Measurements from ENCODE around the gene FAAP24.
"Not testable (repeated sequence)": the region's sequence is repeated elsewhere in the genome, so short reads cannot be mapped to it uniquely, and the experiment has no call there.

FAAP24 gene

DNA sequence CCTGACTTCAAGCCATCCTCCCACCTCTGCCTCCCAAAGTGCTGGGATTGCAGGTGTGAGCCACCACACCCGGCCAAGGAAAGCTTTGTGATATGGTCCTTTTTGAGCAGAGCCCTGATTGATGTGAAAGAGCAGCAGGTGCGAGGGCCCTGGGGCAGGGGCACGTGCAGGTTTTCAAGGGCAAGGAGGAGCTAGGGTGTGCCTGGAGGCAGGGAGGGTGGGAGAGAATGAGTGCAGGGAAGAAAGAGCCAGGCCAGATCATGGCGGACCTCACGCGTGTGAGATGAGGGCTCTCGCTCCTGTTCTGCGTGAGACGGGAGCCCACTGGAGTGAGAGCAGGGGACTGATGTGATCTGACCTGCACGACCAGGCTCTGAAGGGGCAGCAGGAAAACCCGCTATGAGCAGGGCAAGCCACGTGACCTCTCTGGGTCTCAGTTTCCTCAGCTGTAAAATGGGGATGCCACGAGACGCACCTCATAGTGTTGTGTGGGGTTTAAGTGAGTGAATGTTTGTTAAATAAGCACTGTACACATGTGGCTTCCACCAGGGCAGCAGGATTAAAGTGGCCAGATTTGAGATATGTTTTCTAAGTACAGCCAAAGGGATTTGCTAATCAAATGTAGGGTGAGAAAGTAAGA, 25.8 kb downstream of the FAAP24 start:
- DNase-seq (ENCODE audit: low read depth in 2 of 3, low spot score in 1 of 3), result no peak

DNA sequence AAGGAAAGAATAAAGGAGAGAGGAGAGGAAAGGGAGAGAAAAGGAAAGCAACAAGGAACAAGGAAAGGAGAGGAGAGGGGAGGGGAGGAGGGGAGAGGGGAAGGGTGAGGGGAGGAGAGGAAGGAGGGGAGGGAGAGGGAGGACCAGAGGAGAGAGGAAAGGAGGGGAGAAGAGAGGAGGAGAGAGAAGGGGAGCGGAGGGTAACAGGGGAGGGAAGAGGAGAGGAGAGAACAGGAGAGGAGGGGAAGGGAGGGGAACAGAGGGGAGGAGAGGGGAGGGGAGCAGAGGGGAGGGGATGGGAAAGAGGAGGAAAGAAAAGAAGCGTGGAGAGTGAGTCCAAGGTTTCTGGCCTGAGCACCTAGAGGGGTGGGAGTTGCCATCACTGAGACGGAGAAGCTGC, 26.7 kb downstream of the FAAP24 start:
- DNase-seq (ENCODE audit: low read depth in 2 of 3, low spot score in 1 of 3), result no peak

DNA sequence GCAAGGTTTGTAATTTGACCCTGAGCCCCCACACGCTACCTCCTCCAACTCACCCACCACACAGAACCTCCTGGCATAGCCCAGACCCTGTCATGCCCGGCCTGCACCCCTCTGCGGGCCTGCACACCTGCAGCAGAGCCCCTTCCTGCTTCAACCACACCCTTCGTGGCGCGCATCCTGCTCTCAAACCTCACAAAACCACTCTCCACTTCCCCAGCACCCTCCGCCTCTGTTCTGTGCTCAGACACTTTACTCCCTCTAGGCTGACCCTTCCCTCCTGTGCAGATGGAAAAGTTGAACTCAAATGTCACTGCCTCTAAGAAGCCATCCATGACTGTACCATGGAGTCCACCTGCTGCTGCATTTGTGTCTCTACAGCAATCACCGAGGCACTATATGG, 28.5 kb downstream of the FAAP24 start:
- DNase-seq (ENCODE audit: low read depth in 2 of 3, low spot score in 1 of 3), result no peak

DNA sequence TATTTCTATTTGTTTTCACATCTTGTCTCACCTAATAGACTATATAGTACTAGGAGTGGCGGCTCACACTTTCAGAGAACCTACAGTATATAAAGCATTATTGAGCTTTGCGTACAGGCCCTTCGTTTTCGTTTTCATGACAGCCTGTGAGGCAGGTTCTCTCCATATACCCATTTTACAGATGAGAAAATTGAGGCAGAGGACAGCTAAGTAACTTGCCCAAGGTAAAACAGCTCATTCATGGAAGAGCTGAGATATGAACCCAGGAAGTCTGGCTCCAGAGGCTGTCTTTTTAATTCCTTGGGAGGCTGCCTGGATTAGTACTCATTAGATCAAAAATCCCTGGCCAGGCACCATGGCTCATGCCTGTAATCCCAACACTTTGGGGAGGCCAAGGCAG, 28.9 kb downstream of the FAAP24 start:
- DNase-seq (ENCODE audit: low read depth in 2 of 3, low spot score in 1 of 3), result no peak

DNA sequence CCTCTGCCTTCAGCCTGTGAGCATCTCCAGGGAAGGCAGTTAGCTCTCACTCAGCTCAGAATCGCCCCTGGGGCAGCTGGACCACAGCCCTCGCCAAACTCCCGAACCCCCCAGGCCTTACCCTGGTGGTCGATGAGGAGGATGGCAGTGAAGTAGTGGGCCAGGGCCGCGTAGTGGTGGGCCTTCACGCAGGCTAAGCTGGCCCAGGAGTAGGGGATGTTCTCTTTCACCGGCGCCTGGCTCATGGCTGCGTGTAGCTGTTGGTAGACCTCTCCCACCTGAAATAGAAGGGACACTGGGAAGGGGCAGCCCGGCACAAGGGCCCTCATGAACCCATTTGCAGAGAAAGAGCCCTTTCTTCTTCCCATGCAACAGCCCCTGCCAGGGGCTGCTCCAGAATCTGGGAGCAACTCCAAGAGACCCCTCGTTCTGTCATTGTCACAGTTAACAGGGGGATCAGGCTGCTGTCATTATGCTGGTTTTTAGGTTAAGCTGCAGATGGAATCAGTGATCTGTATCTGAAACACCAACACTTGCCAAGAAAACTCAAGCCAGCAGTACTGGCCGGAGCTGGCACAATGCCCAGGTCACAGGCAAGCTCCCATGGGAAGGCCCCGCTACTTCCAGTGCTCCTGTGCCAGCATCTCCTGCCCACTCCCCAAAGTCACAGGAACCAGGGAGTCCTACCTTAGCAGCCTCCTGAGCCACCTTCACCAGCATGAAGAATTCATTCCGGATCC, 30.3 kb downstream of the FAAP24 start:
- DNase-seq (ENCODE audit: low read depth in 2 of 3, low spot score in 1 of 3), result not testable (repeated sequence)

DNA sequence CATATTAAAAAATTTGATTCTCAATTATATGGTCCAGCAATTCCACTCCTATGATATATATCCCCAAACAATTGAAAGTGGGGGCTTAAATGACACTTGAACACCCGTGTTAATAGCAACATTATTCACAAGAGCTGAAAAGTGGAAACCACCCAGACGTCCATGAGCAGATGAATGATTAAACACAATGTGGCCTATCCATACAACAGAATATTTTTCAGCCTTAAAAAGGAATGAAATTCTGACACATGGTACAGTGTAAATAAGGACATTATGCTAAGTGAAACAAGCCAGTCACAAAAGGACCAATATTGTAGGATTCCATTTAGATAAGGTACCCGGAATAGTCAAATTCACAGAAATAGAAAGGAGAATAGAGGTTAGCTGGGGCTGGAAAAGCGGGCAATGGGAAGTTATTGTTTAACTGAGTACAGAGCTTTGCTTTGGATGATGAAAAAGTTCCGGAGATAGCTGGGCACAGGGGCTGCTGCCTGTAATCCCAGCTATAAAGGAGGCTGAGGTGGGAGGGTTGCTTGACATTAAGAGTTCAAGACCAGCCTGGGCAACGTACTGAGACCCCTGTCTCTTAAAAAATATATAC, 31.5 kb downstream of the FAAP24 start:
- not testable (repeated sequence) for DNase-seq (ENCODE audit: low read depth in 2 of 3, low spot score in 1 of 3)

DNA sequence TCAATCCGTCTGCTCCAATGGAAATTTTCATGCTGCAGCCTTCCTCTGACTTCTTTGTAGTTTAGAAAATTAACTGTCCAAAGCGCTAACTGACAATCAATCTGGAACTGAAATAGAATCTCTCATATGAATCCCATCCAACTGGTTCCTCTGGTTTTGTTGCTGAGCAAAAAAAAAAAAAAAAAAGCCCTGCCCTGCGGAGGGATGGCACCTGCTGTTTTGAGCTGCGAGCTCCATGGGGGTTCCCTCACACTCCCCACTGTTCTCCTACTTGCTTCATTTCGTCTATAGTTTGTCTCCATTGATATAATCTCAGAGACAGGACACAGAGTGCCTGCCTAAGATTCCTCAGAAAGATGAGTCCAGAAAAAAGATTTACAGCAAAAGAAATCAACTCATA, 33.4 kb downstream of the FAAP24 start:
- no peak for DNase-seq (ENCODE audit: low read depth in 2 of 3, low spot score in 1 of 3)

DNA sequence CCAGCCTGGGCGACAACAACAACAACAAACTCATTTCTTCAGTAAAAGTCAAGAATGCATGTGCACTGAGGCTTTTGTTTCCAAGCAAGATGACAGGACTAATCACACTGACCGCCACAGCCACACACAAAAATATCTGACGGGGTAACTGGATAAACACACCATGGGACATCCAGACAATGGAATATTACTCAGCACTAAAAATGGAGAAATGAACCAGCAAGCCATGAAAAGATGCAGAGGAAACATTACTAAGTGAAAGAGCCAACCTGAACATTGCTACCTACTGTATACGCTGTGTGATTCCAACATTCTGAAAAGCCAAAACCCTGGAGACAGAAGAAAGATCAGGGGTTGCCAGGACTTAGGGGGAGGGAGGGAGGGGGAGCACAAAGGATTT, 36.7 kb downstream of the FAAP24 start:
- no peak for DNase-seq (ENCODE audit: low read depth in 2 of 3, low spot score in 1 of 3)

DNA sequence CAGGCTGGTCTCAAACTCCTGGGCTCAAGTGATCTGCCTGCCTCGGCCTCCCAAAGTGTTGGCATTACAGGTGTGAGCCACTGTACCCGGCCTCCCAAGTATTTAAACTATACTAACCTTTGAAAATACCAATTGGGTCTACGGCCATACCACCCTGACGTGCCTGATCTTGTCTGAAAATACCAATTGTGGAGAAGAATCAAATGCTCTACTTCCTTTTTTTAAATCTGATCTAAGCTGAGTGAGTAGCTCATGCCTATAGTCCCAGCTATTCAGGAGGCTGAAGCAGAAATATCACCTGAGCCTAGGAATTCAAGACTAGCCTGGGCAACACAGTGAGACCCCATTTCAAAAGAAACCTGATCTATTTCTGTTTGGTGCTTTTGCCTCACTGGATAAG, 38.8 kb downstream of the FAAP24 start:
- DNase-seq (ENCODE audit: low read depth in 2 of 3, low spot score in 1 of 3), result not testable (repeated sequence)

DNA sequence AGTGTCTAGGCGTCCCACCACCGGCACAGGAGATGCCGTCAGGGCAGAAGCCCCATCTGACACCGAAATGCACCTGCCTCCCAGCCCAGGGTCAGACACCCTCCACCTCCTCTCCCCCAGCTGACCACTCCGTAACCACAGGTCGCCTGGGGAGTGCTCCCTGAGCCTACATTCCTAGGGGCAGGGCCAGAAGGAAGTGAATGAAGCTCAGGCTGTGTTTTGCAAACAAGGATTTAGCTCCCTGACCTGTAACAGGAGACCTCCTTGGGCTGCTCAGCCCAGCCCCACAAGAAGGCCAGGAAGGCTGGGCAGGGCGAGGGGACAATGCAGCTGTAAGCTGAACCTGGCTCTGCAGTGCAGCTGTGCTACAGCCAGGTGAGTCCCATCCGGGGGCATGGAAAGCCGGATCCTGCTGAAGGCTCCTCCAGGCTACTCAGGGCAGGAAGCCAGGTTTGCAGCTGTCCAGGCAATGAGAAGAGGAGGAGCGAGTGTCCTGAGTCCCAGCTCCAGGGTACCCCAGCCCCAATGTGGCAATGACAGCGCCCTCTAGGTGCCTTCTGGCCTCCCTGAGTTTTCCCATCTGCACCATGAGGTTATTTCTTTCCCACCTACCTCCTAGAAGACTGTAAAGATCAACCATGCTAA, 50.6 kb downstream of the FAAP24 start:
- DNase-seq (ENCODE audit: low read depth in 2 of 3, low spot score in 1 of 3), result no peak

DNA sequence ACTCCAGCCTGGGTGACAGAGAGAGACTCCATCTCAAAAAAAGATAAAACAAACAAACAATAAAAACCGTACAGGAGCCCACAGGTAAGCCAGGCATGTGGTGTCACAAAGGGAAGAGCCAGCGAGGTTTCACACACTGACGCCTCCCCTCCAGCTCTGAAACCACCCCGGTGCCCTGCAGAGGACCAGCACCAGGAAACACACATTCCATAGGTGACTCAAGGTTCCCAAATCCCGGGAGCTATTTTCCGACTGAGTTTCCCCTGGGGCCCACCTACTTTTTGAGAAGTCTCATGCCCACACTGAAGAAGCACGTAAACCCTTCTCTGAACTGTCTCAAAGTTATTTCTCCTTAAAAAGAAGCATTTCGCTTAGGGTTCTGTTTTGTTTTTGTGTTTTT, 52.4 kb downstream of the FAAP24 start:
- no peak for DNase-seq (ENCODE audit: low read depth in 2 of 3, low spot score in 1 of 3)

DNA sequence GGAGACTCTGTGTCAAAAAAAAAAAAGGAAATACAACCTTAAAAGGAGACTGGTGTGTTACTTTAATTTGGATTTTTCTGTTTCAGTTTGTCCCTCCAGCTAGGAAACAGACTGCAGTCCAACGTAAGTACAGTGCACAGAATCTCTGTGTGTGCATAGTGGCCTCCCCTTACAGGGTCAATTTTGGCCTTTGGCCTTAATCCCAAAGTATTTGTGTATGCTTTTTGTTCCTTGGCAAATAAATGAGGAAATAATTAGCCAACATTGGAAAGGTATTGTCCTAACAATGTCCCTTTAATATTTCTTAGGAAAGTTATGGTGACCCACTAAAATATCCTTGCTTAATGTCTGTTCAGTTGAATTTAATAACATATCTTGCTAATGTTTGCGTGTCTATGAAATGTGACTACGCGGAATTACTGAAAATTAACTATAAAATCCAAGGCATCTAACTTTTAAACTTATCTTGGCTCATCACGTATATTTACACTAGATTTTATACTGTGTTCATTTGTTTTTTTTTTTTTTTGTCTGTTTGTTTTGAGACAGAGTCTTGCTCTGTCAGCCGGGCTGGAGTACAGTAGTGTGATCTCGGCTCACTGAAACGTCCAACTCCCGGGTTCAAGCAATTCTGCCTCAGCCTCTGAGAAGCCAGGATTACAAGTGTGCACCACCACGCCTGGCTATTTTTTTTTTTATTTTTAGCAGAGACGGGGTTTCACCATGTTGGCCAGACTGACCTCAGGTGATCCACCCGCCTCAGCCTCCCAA, 53.6 kb downstream of the FAAP24 start:
- not testable (repeated sequence) for DNase-seq (ENCODE audit: low read depth in 2 of 3, low spot score in 1 of 3)

DNA sequence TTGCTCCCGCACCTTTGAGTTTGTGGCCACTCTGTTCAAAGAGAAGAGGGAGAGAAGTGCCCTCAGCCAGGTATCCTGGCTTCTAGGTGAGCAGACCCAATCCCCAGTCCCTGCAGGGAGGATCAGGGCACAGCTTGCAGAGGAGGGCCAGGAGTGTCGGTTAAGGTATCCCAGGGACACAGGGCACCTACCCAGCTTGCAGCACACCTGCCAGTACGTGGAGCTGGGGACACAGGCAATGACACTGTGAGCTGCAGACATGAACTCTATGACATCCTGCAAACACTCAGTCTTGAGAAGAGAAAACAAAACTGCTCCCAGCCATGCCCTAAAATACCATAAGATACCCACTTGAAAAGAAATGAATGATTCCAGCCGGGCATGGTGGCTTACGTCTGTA, 54.6 kb downstream of the FAAP24 start:
- not testable (repeated sequence) for DNase-seq (ENCODE audit: low read depth in 2 of 3, low spot score in 1 of 3)

All from stimulated activated CD4-positive, alpha-beta T cell treated with anti-CD3 and anti-CD28 coated beads, Interleukin-12 subunit alpha, Interleukin-12 subunit beta, amount 100 ng/mL, for 48 hours (primary cell).